ENCODE data around the gene RESP18.

RESP18 gene

DNA sequence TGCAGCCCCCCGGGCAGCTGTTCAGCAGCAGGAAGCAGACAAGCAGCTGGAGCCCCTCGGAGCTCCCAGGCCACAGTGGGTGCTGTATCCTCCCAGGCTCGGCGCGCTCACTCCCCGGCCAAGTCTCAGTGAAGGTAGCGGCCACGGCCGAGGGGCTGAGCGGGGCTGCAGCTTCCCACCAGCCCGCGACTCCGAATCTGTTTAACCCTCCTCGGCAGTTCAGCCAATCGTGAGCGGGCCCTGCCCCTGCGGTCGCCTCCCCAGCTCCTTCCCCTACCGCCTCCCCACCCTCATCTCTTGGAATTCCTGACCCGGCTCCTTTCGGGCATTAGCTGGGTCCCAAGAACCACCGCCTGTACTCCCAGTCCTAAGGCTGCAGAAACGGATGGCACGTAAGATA, at the start of gene RESP18:
Gene RESP18, minus strand, starts transcription at position 203 of the 400 bp plus-strand sequence.
- DNase-seq, result no peak

DNA sequence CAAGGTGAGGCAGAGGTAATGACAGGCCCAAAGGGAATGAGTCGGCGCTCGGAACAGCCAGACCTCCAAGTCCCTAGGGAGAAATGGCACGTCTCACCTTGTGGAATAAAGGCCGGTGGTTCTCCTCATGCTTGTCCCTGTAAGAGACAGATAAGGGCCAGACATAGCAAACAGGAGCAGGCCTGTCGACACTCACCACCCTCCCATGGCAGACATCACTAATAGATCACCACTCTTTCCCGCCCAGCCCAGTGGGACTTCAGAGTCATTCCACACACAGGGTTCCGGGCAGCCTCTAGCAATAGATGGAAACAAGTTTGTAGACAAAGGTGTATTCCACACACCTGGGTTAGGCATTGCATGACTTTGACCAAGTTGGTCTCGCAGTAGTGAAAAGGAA, 48.9 kb upstream of the RESP18 start:
- no peak for DNase-seq

DNA sequence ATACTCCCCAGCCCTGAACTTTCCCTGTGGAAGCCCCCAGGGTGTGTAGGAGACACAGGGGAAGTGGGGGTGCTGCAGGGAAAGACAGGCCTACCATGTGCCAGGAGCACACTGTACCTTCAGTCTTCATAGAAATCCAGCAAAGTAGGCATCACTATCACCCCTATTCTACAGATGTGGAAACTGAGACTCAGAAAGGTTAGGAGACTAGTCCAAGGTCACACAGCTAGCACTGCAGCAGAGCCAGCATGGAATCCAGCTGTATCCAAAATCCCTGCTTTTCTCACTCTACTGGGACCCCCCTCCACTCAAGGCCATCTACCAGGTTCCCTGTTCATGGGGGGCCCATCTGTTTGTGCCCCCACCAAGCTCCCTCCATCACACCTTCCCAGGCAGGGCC, 48.4 kb upstream of the RESP18 start:
- no peak for DNase-seq

DNA sequence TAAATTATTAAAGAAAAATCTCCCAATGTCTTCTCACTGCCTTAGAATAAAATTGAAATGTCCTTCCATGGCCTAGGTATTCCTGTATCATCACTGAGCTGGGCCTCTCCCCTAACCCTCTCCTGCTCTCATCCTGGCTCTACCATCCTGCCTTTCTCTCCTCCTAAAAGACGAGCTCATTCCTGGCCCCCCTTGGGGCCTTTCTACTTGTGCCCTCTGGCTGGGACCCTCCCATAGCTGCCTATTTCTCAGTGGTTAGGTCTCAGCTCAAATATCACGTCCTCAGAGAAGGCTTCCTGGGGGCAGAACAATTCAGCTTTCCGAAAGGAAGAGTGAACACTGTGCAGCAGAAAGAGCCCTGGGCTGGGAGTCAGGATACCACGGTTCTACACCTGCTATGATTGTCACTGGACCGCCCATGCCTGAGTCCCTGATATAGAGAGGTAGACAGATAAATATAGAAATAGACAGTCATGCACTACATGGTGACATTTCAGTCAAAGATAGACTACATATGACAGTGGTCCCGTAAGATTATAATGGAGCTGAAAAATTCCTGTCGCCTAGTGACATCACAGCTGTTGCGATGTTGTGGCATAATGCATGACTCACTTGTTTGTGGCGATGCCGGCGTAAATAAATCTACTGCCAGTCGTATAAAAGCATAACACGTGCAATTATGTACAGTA, 45.8 kb upstream of the RESP18 start:
- DNase-seq, result no peak

DNA sequence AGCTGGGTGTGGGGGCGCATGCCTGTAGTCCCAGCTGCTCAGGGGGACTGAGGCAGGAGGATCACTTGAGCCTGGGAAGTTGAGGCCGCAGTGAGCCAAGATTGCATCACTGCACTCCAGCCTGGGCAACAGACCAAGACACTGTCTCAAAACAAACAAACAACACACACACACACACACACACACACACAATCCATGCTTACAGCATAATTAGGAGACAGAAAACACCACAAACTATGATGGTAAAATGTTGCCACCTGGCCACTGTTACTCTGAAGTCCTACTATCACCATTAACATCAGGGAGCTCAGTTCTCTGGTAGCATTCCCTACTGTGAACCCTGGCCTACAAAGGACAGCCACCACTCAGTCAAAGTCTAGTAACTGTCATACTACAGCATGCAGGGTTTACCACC, 36.9 kb upstream of the RESP18 start:
- no peak for DNase-seq

DNA sequence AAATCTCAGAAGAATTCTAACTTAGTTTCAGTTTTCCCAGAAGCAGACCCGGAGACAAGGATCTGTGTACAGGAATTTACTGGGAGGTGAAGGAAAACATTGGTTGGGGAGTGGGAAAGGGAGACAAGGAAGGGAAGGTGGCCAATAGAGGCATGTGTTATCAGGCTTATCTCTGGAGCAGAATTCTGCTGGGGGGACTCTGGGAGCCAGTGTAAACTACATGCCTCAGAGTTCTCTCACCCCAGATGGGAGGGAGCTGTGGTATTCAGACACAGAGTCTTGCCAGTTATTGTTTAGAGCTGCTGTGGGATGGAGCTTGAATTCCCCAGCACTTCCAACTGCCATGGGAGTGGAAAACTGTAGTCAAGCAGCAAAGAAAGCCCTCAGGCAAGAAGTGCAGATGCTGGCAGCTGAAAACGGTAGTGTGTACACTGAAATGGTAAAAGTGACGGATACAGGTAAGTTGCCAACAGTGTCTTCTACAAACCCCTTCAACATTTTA, 36.2 kb upstream of the RESP18 start:
- peak; percentile 96 for DNase-seq

DNA sequence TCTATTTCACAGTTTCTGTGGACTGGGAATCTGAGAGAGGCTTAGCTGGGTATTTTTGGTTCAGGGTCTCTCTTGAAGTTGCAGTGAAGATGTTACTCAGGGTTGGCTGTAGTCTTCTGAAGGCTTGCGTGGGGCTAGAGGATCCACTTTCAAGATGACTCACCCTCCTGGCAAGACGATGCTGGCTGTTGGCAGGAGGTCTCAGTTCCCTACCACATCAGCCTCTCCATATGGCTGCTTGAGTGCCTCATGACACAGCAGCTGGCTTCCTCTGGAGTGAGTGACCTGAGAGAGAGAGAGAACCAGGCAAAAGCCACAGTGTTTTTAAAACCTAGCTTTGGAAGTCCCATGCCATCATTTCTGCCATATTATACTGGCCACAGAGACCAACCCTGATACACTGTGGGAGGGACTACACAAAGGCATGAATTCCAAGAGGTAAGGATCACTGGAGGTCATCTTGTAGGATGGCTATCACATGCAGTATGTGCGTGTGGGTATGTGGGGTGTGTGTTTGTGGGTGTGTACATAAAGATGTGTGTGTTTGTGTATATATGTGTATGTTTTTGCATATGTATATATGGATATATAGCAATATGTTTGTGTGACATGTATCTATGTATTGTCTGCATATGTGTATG, 30.1 kb upstream of the RESP18 start:
- DNase-seq, result peak; percentile 79

DNA sequence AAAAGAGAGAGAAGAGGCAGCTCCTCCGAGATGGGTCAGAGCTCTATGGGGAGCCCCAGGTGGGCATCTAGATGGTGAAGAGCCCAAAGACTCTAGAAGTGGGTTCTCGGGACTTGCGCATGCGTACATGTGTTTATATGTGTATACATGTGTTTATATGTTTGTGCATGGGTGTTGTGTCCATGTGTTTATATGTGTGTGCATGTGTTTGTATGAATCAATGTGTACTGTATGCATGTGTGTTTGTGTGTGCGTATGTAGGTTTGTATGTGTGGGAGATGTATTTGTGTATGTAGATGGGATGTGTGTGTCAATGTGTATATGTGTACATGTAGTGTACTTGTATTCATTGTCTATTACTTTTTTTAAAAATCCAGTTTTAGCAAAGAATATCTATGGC, 29.5 kb upstream of the RESP18 start:
- no peak for DNase-seq

DNA sequence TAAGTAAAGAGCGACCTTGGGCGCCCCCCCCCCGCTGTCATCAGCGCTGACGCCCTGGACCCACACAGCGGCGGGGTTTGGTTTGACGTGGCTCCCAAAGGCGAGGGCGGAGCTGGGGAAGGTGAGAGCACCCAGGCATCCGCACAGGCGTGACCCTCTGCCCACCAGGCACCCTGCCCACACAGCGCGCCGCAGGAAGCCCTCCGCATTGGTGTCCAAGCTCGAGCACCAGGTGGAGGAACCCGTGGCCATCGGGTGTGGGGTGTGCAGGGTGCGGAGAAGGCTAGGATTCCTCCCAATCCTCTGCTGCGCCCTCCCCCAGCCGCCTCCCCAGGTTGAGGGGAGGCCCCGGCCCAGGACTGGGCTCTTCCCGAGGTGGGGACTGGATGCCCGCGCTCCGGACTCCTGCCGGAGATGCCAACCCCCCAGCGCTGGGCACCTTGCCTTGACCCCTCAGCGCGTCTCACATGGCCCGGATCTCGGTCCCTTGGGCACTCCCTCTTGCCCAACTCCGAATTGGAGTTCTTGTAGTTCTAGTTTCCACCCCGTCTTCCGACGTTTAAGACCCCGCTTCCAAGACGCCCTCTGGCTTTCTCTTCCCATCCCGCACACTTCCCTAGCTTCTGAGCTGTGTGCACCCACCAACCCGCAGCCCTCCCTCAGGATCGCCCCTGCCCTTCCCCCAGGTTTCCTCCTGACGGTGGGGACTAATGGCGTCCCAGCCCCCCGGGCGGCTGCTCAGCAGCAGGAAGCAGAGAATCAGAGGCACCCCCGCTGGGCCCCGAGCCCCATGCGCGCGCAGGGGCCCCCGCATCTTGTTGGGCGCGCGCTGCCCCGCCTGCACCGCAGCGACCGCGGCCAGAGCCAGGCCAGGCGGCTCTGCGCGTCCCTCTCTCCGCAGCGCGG, 25.9 kb upstream of the RESP18 start:
- no peak for DNase-seq

DNA sequence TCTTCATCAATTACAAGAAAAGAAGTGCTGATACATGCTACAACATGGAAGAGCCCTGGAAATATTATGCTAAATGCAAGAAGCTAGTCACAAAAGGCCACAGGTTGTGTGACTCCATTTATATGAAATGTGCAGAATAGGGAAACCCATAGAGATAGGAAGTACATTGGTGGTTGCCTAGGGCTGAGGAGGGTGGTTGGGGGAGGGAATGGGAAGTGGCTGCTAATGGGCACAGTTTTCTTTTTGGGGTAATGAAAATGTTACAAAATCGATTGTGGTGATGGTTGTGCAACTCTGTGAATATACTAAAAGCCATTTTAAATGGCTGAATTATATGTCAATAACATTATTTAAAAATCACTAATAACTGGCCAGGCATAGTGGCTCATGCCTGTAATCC, 24.3 kb upstream of the RESP18 start:
- no peak for DNase-seq

DNA sequence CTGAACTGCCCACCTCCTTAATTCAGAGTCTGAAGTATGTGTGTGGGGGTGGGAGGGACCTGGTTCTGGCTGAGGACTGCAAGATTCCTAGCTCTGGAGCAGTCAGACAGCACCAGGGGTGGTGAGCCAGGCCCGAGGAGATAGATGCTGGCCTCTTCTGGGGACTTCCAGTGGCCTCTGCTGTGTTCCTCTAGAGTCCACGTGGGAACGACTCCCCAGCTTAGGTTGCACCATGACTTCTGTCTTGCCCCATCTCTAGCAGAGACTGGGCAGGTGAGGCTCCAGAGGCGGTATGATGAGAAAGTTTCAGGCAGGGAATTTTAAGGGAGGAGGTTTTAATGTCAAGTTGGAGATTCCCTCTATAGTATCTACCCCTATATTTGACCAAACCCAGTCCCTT, 22.0 kb upstream of the RESP18 start:
- DNase-seq, result no peak

DNA sequence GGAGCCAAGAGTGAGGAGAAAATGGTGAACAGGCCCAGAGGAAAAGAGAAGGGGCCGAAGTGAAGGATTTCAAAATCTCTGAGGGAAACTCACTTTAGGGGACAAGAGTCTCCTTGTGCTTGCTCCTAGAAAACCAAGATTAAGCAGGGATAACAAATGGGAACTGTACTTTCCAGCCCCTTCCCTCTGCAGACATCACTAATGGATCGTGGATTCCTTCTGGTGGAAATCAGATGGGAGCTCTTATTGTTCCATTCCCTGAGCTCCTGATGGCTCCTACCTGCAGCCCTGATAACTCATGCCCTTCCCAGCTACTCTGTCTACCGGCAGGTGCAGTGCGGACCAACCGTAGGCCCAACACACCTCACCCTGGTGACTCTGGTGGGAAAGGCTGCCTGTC, 20.6 kb upstream of the RESP18 start:
- DNase-seq, result no peak

DNA sequence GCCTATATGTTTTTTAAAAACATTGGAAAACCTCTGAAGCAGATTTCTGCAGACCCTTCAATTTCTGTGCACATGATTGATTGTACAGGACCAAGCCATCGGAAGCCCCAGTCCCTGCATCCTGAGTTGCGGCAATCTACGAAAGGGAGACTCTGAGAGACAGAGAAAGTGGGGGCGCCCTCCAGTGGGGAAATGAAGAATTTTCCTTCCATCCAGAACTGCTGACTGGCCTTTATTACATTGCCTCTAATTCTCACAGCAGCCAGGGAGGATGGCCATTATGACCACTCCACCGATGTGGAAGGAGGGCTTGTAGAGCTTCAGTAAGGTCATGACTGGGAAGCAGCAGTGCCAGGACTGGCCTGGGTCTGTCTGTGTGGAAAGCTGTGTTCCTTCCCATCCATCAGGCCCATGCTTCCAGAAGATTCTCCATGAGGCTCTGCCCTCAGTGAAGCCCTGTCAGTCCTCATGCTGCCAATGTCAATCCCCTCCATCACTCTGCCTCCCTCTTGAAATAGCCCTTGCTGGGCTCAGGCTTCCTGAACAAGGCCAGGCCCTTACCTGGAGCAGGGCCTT, 20.0 kb upstream of the RESP18 start:
- peak; percentile 47 for DNase-seq

DNA sequence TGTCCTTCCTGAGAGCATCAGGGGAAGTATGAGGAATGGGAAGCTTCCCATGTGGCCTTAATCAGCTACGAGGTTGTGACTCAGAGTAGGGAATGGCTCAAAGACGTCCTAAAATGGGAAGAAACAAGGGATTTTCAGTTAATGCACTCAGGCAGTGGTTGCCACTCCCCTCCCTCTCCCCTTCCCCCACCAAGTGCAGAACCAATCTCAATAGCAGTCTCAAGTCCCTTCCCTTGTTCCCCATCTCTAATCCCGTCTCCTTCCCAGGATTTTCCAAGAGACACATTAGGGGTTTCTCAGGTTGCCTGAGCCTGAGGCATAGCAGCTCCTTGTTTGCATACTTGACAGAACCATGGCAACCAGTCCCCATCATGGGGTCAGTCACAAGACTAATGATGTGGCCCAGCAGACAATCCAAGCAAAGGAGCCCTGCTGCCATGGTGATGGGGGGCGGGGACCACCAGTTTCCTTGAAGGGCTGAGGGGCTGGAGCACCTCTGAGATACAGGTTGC, 18.2 kb upstream of the RESP18 start:
- DNase-seq, result no peak

DNA sequence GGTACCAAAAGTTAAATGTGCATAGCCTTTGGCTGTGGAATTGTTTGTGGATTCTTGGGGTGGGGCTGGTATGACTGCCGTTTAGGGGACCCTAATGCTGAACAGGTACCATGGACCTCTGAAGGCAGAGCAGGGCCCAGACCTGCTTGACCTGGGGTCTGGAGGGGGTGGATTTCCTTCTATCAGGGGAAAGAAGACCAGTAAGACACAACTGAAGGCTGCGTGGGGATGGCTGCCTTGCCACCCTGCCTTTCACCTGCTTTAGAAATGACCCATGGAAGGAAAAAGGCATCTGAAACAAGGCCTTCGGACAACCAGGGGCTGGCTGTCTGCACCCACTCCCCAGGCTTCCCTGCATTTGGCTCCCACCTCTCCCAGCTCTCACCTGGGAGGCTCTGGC, 17.7 kb upstream of the RESP18 start:
- DNase-seq, result no peak

DNA sequence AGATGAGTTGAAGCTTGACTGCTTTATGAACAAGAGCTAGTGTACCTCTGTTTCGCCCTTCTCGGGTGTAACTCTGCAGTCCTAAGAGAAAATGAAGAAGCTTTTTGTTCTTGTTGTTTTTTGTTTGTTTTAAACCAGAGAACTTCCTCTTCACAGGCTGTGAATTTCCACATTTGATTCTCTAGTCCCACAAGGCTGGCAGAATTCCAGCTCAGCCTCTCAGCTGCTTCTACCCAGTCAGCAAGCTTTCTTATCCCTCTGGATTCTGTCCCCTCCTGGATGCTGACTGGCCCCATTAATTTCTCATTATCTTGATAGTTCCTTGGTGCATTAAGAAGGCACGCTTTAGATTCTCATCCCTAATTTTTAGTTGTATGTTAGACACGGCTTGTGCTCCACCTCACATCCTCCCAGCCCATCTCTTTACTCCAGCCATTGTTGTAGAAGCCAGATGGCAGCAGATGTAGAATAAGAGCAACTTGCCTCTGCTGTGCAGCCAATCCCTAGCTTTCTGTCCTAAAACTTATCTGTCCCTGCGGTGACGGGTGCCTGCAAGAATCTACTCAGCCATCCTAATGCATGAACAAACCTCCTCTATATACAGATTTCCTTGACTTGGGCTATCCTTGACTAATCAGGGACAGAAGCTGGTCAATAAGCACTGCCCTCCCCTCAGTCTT, 12.3 kb upstream of the RESP18 start:
- DNase-seq, result no peak

DNA sequence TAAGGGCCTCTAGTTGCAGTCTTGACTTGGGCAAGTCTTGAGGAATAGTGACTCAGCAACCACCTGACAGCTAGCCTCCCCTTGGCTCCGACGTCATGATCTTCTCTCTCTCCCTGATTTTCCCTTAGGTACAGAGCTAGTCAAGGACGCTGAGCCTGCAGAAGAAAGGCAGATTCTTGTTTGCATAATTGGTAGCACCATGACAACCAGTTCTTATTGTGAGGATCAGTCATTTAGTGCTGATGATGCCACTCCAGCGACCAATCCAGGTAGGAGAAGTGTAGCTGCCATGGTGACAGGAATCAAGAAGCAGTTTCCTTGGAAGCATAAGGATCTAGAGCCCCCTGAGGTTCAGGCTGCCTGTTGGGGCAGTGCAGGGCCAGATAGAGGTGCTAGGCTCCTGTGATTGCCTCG, 2.8 kb upstream of the RESP18 start:
- DNase-seq, result peak; percentile 40

DNA sequence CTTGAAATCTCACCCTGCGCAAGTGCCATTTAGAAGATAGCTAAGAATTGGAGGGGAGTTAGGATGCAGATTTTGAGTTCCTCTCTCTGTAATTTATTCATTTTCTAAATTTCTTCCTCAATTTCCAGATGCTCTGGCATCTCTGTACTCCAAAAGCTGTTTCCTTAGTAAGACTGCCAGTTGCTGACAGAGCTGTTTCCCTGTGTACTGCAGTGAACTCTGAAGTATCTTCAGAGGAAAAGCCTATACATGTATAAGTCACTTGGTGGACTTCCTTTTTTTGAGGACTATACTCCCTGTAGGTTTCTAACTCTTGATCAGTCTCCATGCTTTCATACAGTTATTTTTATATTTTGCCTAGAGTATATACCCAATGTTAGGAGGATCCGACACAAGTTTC, 1.5 kb upstream of the RESP18 start:
- DNase-seq, result no peak

DNA sequence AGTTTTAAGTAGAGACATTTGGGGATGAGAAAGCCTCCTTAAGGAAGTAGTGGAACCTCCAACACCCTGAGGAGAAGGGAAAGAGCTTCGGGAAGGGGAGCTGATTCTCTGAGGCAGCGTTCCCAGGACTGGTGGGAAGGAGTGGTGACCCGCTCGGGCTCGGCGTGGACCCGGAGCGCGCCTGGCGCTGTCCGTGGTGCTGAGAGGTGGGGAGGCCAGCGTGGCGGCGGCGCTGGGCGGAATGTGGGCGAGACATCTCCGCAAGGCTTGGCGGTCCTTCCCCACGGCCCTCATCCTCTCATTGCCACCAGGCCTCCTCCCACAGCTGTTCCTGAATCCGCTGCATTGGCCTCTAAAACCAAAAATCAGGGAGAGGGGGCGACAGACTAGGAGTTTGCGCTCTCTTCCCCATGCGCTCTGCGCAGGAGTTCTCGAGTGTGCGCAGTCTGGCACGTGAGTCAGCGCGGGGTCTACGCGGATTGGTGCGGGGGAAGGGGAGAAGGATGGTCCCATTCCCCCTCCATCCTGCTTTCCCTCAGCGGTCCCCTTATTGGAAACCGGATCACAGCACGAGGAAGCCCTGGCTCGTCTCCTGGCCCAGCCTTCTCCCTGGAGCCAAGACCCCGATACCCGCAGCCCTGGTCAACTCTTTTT, 857 bp downstream of the RESP18 start:
- DNase-seq, result no peak

DNA sequence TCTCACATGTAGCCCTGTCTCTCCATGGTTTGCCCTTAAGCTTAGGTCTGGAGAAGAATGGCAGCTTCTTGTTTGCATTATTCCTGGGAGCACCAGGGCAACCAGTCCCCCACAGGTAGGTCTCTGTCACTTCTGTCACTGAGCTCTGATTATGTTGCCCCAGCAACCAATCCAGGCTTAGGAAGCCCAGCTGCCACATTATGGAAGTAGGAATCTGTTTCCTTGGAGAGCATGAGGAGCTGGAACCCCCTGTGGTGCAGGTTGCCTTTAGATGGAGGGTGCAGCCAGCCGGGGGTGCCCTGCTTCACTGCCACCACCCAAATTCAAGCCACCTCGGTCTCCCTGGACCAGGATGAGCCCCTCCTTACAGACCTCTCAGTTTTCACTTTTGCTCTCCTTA, 4.8 kb downstream of the RESP18 start:
- no peak for DNase-seq

DNA sequence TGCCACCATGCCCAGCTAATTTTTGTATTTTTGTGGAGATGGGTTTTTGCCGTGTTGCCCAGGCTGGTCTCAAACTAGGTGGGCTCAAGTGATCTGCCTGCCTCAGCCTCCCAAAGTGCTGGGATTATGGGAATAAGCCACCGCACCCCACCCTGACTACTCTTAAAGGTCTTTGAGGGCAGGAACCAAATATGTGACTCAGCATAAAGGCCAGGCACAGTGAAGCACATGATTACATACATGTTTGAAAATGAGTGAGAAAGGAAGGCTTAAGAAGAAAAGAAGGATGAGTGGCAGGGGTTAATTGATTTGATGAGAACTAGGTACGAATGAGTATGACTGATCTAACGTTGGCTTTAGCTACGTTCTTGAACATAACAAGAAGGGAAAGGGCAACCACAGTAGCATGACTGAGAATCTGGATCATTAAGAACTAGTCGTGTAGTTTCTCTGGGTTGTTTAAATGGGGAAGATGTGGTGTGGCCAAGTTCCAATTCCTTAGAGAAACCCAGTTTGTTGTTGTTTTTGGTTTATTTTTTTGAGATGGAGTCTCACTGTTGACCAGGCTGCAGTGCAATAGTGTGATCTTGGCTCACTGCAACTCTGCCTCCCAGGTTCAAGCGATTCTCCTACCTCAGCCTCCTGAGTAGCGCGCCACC, 6.8 kb downstream of the RESP18 start:
- DNase-seq, result no peak

Data from NCI-H226 (cell line).